Measurements from ENCODE around the gene GLIPR2.

DNA sequence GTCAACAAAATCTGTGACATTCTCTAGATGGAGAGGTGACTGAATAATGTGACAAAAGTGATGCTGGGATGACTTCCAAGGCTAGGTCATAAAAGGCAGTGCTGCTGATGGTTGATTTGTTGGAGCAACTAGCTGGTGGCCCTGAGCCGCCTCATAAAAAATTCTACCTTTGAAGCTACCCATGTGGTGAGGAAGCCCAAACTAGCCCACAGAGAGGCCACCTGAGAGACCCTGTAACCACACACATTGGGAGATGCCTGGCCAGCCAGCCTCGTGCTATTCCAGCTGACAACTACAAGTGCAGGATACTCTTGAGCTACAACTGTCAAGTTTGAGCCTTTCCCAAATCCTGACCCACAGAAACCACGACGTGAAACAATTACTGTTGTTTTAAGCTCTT, 76.9 kb downstream of the GLIPR2 start:
- TF ChIP-seq POLR2A (IDR thresholded peaks at IDR 0.05) (no peak), POLR2AphosphoS5 (IDR thresholded peaks at IDR 0.05) (no peak)
